ENCODE measurements around the gene CLCA4. TPM values are rescaled to one million over a fixed set of nuclear protein-coding genes. Genes with fewer than 3 reads are reported as not detected.
A peak's percentile ranks its signal among the peaks of the same experiment; 100 is the strongest.

CLCA4 gene
- total RNA-seq, 4 donors from 2014 or later = 10.3 to 113 (median 14.1) TPM; not detected in 1

DNA sequence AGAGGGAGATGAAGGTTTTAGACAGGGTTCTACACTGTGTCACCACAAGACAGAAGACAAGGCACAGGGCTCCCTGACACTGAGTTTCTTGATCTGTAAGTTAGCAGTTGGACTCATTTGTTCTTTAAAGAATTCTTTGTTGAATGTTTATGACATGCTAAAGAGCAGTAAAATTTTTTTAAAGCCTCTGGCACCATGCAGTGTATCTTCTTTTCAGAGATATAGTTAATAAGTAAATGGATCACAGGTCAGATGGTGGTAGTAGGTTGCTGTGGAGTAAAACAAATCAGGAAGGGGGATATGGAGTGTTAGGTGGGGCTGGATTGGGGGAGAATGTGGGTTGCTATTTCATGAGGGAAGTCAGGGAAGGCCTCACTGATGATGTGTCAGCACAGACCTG lies 2.0 kb downstream of the CLCA4 start:
- peak overlapping the region in 2 of 4 donors; percentile 15 to 33 for H3K27ac ChIP-seq

GRCh38 chr1:86551305-86551704 lies 4.4 kb downstream of the CLCA4 start:
- TF ChIP-seq POLR2A (IDR thresholded peaks at IDR 0.05) = no peak
- TF ChIP-seq, protein P1, sequence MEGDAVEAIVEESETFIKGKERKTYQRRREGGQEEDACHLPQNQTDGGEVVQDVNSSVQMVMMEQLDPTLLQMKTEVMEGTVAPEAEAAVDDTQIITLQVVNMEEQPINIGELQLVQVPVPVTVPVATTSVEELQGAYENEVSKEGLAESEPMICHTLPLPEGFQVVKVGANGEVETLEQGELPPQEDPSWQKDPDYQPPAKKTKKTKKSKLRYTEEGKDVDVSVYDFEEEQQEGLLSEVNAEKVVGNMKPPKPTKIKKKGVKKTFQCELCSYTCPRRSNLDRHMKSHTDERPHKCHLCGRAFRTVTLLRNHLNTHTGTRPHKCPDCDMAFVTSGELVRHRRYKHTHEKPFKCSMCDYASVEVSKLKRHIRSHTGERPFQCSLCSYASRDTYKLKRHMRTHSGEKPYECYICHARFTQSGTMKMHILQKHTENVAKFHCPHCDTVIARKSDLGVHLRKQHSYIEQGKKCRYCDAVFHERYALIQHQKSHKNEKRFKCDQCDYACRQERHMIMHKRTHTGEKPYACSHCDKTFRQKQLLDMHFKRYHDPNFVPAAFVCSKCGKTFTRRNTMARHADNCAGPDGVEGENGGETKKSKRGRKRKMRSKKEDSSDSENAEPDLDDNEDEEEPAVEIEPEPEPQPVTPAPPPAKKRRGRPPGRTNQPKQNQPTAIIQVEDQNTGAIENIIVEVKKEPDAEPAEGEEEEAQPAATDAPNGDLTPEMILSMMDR (IDR thresholded peaks at IDR 0.05) = no peak
- peaks cover 0 to 9% (median 0%) of the 10 kb centered on the region in 4 donors for H3K4me1 ChIP-seq
- H3K9me3 ChIP-seq = no peaks in the 10 kb centered on the region
- H3K27me3 ChIP-seq = no peaks in the 10 kb centered on the region
- H3K4me3 ChIP-seq = no peak overlapping the region
- DNase-seq = no peak
- no peaks in the 10 kb centered on the region for H3K36me3 ChIP-seq
- no peak overlapping the region for H3K27ac ChIP-seq

More for the DNA sequence above, 2.0 kb downstream of the CLCA4 start:
- DNase-seq = no peak
- TF ChIP-seq POLR2A (IDR thresholded peaks at IDR 0.05) = no peak
- TF ChIP-seq, protein P1 (IDR thresholded peaks at IDR 0.05) = no peak
- Histone ChIP-seq H3K9me3 (no peaks in the 10 kb centered on the region), H3K36me3 (no peaks in the 10 kb centered on the region), H3K27me3 (no peaks in the 10 kb centered on the region), H3K4me3 (peak overlapping the region in 1 of 4 donors; percentile 1), H3K4me1 (peaks cover 0 to 9% (median 0%) of the 10 kb centered on the region in 4 donors)

- no peak for DNase-seq
Observed at GRCh38 chr1:86552376-86552775, 5.5 kb downstream of the CLCA4 start.

DNA sequence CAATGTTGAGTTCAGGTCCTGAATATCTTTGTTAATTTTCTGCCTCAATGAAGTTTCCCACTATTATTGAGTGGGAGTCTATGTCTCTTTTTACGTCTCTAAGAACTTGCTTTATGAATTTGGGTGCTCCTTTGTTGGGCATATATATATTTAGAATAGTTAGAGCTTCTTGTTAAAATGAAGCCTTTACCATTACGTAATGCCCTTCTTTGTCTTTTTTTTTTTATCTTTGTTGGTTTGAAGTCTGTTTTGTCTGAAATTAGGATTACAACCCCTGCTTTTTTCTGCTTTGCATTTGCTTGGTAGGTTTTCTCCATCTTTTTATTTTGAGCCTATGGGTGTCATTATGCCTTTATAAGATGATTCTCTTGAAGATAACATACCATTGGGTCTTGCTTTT lies 10.9 kb downstream of the CLCA4 start:
- DNase-seq = no peak
- no peak overlapping the region for H3K4me3 ChIP-seq
- TF ChIP-seq, protein P1 (IDR thresholded peaks at IDR 0.05) = no peak
- TF ChIP-seq POLR2A (IDR thresholded peaks at IDR 0.05) = no peak
- H3K36me3 ChIP-seq = no peaks in the 10 kb centered on the region
- H3K4me1 ChIP-seq = no peaks in the 10 kb centered on the region
- H3K9me3 ChIP-seq = peaks cover 0 to 7% (median 0%) of the 10 kb centered on the region in 4 donors
- no peaks in the 10 kb centered on the region for H3K27me3 ChIP-seq
- no peak overlapping the region for H3K27ac ChIP-seq

More at GRCh38 chr1:86552376-86552775, 5.5 kb downstream of the CLCA4 start:
- no peak overlapping the region for H3K27ac ChIP-seq
- no peaks in the 10 kb centered on the region for H3K9me3 ChIP-seq
- H3K4me3 ChIP-seq = no peak overlapping the region
- no peaks in the 10 kb centered on the region for H3K27me3 ChIP-seq
- peaks cover 0 to 9% (median 0%) of the 10 kb centered on the region in 4 donors for H3K4me1 ChIP-seq
- no peaks in the 10 kb centered on the region for H3K36me3 ChIP-seq
- TF ChIP-seq POLR2A (IDR thresholded peaks at IDR 0.05) = no peak
- TF ChIP-seq, protein P1 (IDR thresholded peaks at IDR 0.05) = no peak

DNA sequence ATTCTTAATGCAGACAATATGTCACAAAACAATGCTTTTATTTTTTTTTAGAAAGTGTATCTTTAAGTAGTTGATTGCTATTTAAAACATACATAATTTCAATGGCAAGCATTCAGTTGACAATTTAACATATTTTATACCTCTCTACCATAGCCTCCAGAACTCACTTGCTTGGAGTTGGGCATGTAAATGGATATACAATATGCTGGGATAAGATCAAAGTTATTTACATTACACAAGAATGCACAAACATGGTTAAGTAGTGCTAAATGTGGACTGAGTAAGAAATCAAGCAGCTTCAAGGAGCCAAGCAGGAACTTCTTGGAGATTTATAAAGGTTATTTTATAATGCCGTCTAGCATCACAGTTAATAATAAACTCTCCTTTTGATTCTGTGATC lies 17.0 kb downstream of the CLCA4 start:
- no peak for DNase-seq
- no peaks in the 10 kb centered on the region for H3K9me3 ChIP-seq
- H3K4me3 ChIP-seq = no peak overlapping the region
- TF ChIP-seq POLR2A (IDR thresholded peaks at IDR 0.05) = no peak
- TF ChIP-seq, protein P1 (IDR thresholded peaks at IDR 0.05) = no peak
- H3K4me1 ChIP-seq = no peaks in the 10 kb centered on the region
- H3K36me3 ChIP-seq = no peaks in the 10 kb centered on the region
- no peak overlapping the region for H3K27ac ChIP-seq
- no peaks in the 10 kb centered on the region for H3K27me3 ChIP-seq

DNA sequence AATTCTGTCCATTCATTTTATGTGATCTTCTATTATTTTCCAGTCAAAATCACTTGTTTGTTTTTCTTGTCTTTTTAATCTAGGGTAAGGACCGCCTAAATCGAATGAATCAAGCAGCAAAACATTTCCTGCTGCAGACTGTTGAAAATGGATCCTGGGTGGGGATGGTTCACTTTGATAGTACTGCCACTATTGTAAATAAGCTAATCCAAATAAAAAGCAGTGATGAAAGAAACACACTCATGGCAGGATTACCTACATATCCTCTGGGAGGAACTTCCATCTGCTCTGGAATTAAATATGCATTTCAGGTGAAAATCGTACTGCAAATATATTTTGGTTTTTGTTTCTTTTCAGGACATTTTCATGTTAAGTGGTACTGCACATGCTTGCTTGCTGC lies 20.5 kb downstream of the CLCA4 start:
- Histone ChIP-seq H3K9me3 (no peaks in the 10 kb centered on the region), H3K4me3 (no peak overlapping the region), H3K27ac (peak overlapping the region in 1 of 4 donors; percentile 47), H3K4me1 (no peaks in the 10 kb centered on the region), H3K27me3 (no peaks in the 10 kb centered on the region), H3K36me3 (no peaks in the 10 kb centered on the region)
- TF ChIP-seq, protein P1 (IDR thresholded peaks at IDR 0.05) = no peak
- TF ChIP-seq POLR2A (IDR thresholded peaks at IDR 0.05) = no peak
- no peak for DNase-seq

Data from Peyer's patch (tissue), 4 donors.